AG04450 (cell line): ENCODE data around the gene GGTLC2. TPM values are rescaled to one million over a fixed set of nuclear protein-coding genes. Genes with fewer than 3 reads are reported as not detected.

Source experiments
- CTCF ChIA-PET: fragments of 300-600, 350-600 bp; formaldehyde crosslinking; extraction: SDS; loops from one replicate; lab custom pipeline; 2022; ENCODE audit warnings: antibody characterized with exemption, inconsistent platforms; lab: Charles Lee
- POLR2A ChIA-PET: fragments of 350-600 bp; formaldehyde crosslinking; extraction: SDS; loops from one replicate; lab custom pipeline; 2021; ENCODE audit warnings: antibody characterized with exemption, inconsistent platforms; lab: Yijun Ruan, JAX
- DNase-seq: peaks from one replicate; pipeline ENCODE4 v3.0.0-alpha.2; 2011; ENCODE audit warnings: low read depth, low spot score
- H3K27ac ChIP-seq: one replicate; pipeline ENCODE4 v1.5.1; 2012; ENCODE audit warnings: low read depth, low read length, control low read depth
- H3K27me3 ChIP-seq: one replicate; pipeline ENCODE4 v1.6.0; 2012; ENCODE audit warnings: low read length; ENCODE audit not compliant: control insufficient read depth, insufficient read depth
- H3K4me3 ChIP-seq: 2 replicates; pipeline ENCODE4 v1.5.1; 2011; ENCODE audit warnings: mild to moderate bottlenecking, low read depth, low read length, control low read depth
- H3K9me3 ChIP-seq: 2 replicates; pipeline ENCODE4 v1.5.1; 2012; ENCODE audit warnings: low read length; ENCODE audit not compliant: control insufficient read depth, insufficient read depth
- CTCF ChIP-seq: IDR thresholded peaks from 2 replicates; pipeline ENCODE4 v1.5.1; 2011; ENCODE audit warnings: low read depth, low read length, control low read depth, inconsistent platforms
- polyA plus RNA-seq: library from polyadenylated mRNA; depleted of rRNA; stranded (reverse); fragments of >200 nt; gene quantifications from 2 replicates; pipeline ENCODE4 v1.2.3, GENCODE V29; 2011

Gene GGTLC2
- polyA plus RNA-seq, 1 experiment: not detected

GRCh38 chr22:22612516-22612915 lies 31.9 kb upstream of the GGTLC2 start:
- ChIA-PET CTCF (no interaction called here), POLR2A (no interaction called here)
- no peak overlapping the region for H3K27ac ChIP-seq
- H3K9me3 ChIP-seq: no peaks in the 10 kb centered on the region
- DNase-seq: no peak
- H3K27me3 ChIP-seq: peaks cover 6% of the 10 kb centered on the region
- TF ChIP-seq CTCF: no peak
- H3K4me3 ChIP-seq: no peak overlapping the region

DNA sequence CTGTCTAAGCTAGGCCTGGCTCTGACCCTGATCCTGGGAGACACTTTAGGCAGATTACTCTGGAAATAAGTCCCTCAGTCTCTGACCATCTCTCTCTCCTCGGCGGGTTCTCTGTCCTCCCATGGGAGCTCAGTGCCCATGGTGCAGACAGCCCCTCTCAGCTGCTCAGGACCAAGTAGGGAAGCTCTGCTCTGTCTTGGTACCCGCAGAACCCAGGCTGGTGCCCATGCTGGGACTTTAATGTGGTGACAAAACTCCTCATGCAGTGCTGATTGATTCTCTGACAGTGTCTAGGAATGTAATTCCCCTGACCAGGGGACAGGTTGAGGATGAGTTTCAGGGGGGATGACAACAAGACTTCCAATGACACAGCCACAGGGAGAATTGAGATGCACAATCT lies 30.3 kb upstream of the GGTLC2 start:
- no peak for DNase-seq
- POLR2A ChIA-PET: no interaction called here

GRCh38 chr22:22616636-22617035 lies 27.8 kb upstream of the GGTLC2 start:
- H3K27ac ChIP-seq: no peak overlapping the region
- H3K9me3 ChIP-seq: no peaks in the 10 kb centered on the region
- ChIA-PET CTCF (no interaction called here), POLR2A (no interaction called here)
- H3K27me3 ChIP-seq: peaks cover 18% of the 10 kb centered on the region
- H3K4me3 ChIP-seq: no peak overlapping the region
- no peak for DNase-seq
- TF ChIP-seq CTCF: no peak

More for the DNA sequence above, 30.3 kb upstream of the GGTLC2 start:
- H3K27me3 ChIP-seq: peaks cover 11% of the 10 kb centered on the region
- CTCF ChIA-PET: no interaction called here
- H3K27ac ChIP-seq: no peak overlapping the region
- H3K4me3 ChIP-seq: no peak overlapping the region
- TF ChIP-seq CTCF: no peak
- H3K9me3 ChIP-seq: no peaks in the 10 kb centered on the region

DNA sequence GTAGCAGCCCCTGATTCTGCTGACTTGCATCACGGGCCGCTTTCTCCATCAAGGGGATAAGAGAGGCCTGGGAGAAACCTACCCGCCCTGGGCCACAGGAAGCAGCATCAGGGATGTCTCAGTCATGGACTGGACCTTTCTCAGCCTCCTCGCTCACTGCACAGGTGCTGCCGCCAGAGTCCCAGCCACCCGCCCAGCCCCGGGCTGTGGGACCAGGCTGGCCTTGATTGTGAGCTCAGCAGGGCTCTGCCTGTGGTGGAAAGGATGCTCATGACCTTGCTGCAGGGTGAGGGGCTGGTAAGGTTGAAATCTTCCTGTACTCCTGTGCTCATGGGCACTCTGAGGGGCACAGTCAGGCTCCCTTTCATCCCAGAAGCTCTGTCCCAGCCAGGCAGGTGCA lies 26.0 kb upstream of the GGTLC2 start:
- Histone ChIP-seq H3K27ac (no peak overlapping the region), H3K27me3 (peaks cover 18% of the 10 kb centered on the region), H3K9me3 (no peaks in the 10 kb centered on the region), H3K4me3 (no peak overlapping the region)
- ChIA-PET CTCF (no interaction called here), POLR2A (interaction anchor here (0.6 kb wide), 1 partner anchor 544 kb away, joined by 3 read pairs; no protein-coding TSS in a partner anchor)
- no peak for DNase-seq
- no peak for TF ChIP-seq CTCF

- DNase-seq: no peak
- H3K9me3 ChIP-seq: no peaks in the 10 kb centered on the region
- ChIA-PET CTCF (interaction anchor here (1.2 kb wide), 1 partner anchor 42 kb away, joined by 3 read pairs; no protein-coding TSS in a partner anchor), POLR2A (no interaction called here)
- H3K4me3 ChIP-seq: no peak overlapping the region
- H3K27me3 ChIP-seq: peaks cover 18% of the 10 kb centered on the region
- TF ChIP-seq CTCF: no peak
- no peak overlapping the region for H3K27ac ChIP-seq
These were observed 25.5 kb upstream of the GGTLC2 start for GRCh38 chr22:22618923-22619322.
